ENCODE data around the gene SLC16A4.

The SLC16A4 gene

GRCh38 chr1:110380672-110381283 lies 10.0 kb downstream of the SLC16A4 start:
- Histone ChIP-seq H3K79me2 (ENCODE audit: low read length) (no peaks in the 10 kb centered on the region), H3K27me3 (replicated peaks; ENCODE audit: insufficient read depth, low read length) (no peaks in the 10 kb centered on the region), H3K9ac (ENCODE audit: low read length) (no peak overlapping the region), H4K20me1 (ENCODE audit: insufficient read depth, low read length) (no peaks in the 10 kb centered on the region), H3K36me3 (replicated peaks; ENCODE audit: insufficient read depth, low read length) (no peaks in the 10 kb centered on the region), H3K27ac (ENCODE audit: low read length) (no peak overlapping the region), H3K9me3 (replicated peaks; ENCODE audit: insufficient read depth, low read length) (no peaks in the 10 kb centered on the region), H2AFZ (ENCODE audit: low read length) (no peak overlapping the region), H3K4me1 (ENCODE audit: low read length) (no peaks in the 10 kb centered on the region), H3K9me2 (replicated peaks; ENCODE audit: insufficient read depth, low read length) (no peaks in the 10 kb centered on the region), H3K4me3 (ENCODE audit: low read length) (no peak overlapping the region), H3K4me2 (ENCODE audit: low read depth, low read length) (no peak overlapping the region), H3F3A (ENCODE audit: insufficient read depth, low read length) (no peaks in the 10 kb centered on the region)
- no peak for DNase-seq
- TF ChIP-seq EZH2phosphoT487 (IDR thresholded peaks at IDR 0.05; ENCODE audit: low read length) (no peak), CTCF (IDR thresholded peaks at IDR 0.05; ENCODE audit: low read length) (no peak), EZH2 (optimal IDR thresholded peaks at IDR 0.05; ENCODE audit: low read depth, low read length) (no peak)

- Histone ChIP-seq H3K4me1 (ENCODE audit: low read length) (no peaks in the 10 kb centered on the region), H4K20me1 (ENCODE audit: insufficient read depth, low read length) (no peaks in the 10 kb centered on the region), H3K9me3 (replicated peaks; ENCODE audit: insufficient read depth, low read length) (no peaks in the 10 kb centered on the region), H2AFZ (ENCODE audit: low read length) (no peak overlapping the region), H3K79me2 (ENCODE audit: low read length) (no peaks in the 10 kb centered on the region), H3K9me2 (replicated peaks; ENCODE audit: insufficient read depth, low read length) (no peaks in the 10 kb centered on the region), H3K9ac (ENCODE audit: low read length) (no peak overlapping the region), H3K4me2 (ENCODE audit: low read depth, low read length) (no peak overlapping the region), H3K27me3 (replicated peaks; ENCODE audit: insufficient read depth, low read length) (no peaks in the 10 kb centered on the region), H3F3A (ENCODE audit: insufficient read depth, low read length) (no peaks in the 10 kb centered on the region), H3K27ac (ENCODE audit: low read length) (no peak overlapping the region), H3K36me3 (replicated peaks; ENCODE audit: insufficient read depth, low read length) (no peaks in the 10 kb centered on the region), H3K4me3 (ENCODE audit: low read length) (no peak overlapping the region)
- TF ChIP-seq EZH2 (optimal IDR thresholded peaks at IDR 0.05; ENCODE audit: low read depth, low read length) (no peak), CTCF (IDR thresholded peaks at IDR 0.05; ENCODE audit: low read length) (no peak), EZH2phosphoT487 (IDR thresholded peaks at IDR 0.05; ENCODE audit: low read length) (no peak)
- DNase-seq, result no peak
Measured at GRCh38 chr1:110375490-110375889, 15.3 kb downstream of the SLC16A4 start.

GRCh38 chr1:110370827-110371226 lies 20.0 kb downstream of the SLC16A4 start:
- no peaks in the 10 kb centered on the region for H4K20me1 ChIP-seq (ENCODE audit: insufficient read depth, low read length)
- no peaks in the 10 kb centered on the region for H3K4me1 ChIP-seq (ENCODE audit: low read length)
- no peaks in the 10 kb centered on the region for H3K27me3 ChIP-seq (replicated peaks; ENCODE audit: insufficient read depth, low read length)
- H3K36me3 ChIP-seq (replicated peaks; ENCODE audit: insufficient read depth, low read length), result no peaks in the 10 kb centered on the region
- no peaks in the 10 kb centered on the region for H3F3A ChIP-seq (ENCODE audit: insufficient read depth, low read length)
- no peak overlapping the region for H2AFZ ChIP-seq (ENCODE audit: low read length)
- H3K27ac ChIP-seq (ENCODE audit: low read length), result no peak overlapping the region
- DNase-seq, result no peak
- no peak overlapping the region for H3K4me2 ChIP-seq (ENCODE audit: low read depth, low read length)
- H3K79me2 ChIP-seq (ENCODE audit: low read length), result no peaks in the 10 kb centered on the region
- no peaks in the 10 kb centered on the region for H3K9me3 ChIP-seq (replicated peaks; ENCODE audit: insufficient read depth, low read length)
- no peaks in the 10 kb centered on the region for H3K9me2 ChIP-seq (replicated peaks; ENCODE audit: insufficient read depth, low read length)
- H3K9ac ChIP-seq (ENCODE audit: low read length), result no peak overlapping the region
- no peak overlapping the region for H3K4me3 ChIP-seq (ENCODE audit: low read length)
- TF ChIP-seq EZH2 (optimal IDR thresholded peaks at IDR 0.05; ENCODE audit: low read depth, low read length) (no peak), EZH2phosphoT487 (IDR thresholded peaks at IDR 0.05; ENCODE audit: low read length) (no peak), CTCF (IDR thresholded peaks at IDR 0.05; ENCODE audit: low read length) (no peak)
